GM12891 (cell line): ENCODE data around the gene KRTAP3-2.

Experiments
- PAX5 ChIP-seq: IDR thresholded peaks from 2 replicates; pipeline ENCODE4 v1.6.1; 2011; ENCODE audit warnings: low read length, moderate library complexity, mild to moderate bottlenecking; ENCODE audit not compliant: insufficient read depth, severe bottlenecking
- POLR2A ChIP-seq: IDR thresholded peaks from 2 replicates; pipeline ENCODE4 v1.6.1; 2011; ENCODE audit warnings: low read depth, low read length, control low read depth
- POLR2AphosphoS5 ChIP-seq: IDR thresholded peaks from 2 replicates; pipeline ENCODE4 v1.6.1; 2011; ENCODE audit warnings: low read depth, low read length, control low read depth
- POU2F2 ChIP-seq: IDR thresholded peaks from 2 replicates; pipeline ENCODE4 v1.6.1; 2011; ENCODE audit warnings: low read depth, mild to moderate bottlenecking, control low read depth, low read length, moderate library complexity
- SPI1 ChIP-seq: IDR thresholded peaks from 2 replicates; pipeline ENCODE4 v1.6.1; 2011; ENCODE audit warnings: low read depth, low read length, control low read depth
- TAF1 ChIP-seq: IDR thresholded peaks from 2 replicates; pipeline ENCODE4 v1.6.1; 2011; ENCODE audit warnings: low read depth, low read length, control low read depth

DNA sequence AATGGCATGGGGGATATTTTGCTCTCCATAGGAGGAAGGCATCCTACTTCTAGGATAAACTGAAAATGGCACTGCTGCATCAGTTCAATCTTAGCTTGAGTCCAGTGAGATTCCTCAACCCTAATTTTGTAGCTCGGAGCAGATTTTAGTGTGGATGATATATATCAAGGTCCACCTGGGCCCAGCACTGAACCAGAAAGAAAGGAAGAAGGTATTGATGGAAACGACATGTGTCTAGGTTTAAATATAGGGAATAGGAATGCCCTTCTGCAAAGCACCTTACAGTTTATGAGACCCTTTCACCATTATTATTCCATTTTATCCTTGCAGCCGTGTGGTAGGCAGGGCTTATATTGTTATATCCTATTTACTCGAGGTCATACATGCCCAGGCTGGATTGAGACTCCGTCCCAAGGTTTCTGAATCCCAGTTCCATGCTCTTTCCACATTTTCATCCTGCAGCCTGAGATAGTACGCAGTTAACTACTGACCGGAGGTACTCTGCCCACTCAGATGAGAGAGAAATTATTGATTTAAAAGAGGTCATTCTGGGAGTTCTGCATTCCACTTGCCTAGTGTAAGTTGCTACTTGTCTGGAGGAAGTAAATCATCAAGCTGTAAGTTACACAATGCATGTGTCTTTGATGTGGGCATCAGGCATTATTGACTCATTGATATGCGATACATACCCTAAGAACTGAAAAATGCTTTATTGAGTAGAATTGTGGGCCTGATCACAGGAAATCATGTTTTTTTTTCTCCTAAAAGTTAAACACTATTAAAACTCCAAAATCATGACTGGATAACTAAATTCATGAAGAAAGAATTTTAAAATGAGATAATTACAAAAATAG is 43.1 kb downstream of the KRTAP3-2 start:
- no peak for TF ChIP-seq POLR2AphosphoS5
- no peak for TF ChIP-seq POLR2A
- TF ChIP-seq SPI1 = no peak
- TF ChIP-seq TAF1 = no peak
- TF ChIP-seq POU2F2 = no peak
- TF ChIP-seq PAX5 = no peak
